ENCODE data around the gene MAPKBP1. TPM values are rescaled to one million over a fixed set of nuclear protein-coding genes. Genes with fewer than 3 reads are reported as not detected.
"Not testable (repeated sequence)": the region's sequence is repeated elsewhere in the genome, so short reads cannot be mapped to it uniquely, and the experiment has no call there.

The MAPKBP1 gene
- 13.1 TPM for polyA plus RNA-seq (ENCODE audit: insufficient read length)

DNA sequence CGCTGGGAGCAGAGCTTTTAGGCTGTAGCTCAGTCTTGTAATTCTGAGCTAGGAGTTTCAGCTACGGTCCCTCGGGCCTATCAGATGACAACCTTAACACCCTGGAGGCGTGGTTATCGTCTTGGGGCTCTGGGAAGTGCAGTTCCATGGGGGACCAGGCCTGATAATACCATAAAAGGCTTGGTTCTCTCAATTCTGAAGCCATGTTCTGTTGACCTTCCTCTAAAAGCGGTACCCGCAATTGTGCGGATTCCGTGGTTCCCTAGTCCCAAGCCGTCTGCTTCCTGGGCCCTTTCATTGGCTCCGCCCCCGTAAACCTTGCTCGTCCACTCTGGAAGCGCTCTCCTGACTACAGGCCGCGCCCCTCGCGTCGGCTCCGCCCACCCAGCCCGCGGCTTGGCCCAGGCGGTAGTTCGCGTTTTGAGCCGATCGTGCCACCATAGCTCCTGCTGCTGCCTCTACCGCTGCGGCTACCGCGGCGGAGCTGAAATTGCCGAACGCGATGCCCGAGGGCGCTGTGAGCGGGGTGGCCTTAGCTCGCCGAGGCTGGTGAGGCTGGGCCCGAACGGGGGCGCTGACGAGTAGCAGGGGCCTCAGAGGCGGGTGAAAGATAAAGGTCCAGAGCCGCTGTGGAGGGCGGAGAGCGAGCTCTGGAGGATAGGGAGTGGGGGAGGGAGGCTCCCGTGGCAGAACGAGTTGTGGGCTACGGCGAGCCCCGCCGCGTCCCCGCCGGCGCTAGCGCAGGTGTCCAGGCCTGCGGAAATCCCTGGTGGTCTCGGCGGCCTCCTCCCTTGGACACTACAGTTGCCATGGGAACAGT is at the start of gene MAPKBP1:
Gene MAPKBP1 (plus strand): TSS at position 423 of the 820 bp plus-strand sequence. CDS start 792 bp downstream, outside the sequence.
- peak; percentile 98 for DNase-seq

DNA sequence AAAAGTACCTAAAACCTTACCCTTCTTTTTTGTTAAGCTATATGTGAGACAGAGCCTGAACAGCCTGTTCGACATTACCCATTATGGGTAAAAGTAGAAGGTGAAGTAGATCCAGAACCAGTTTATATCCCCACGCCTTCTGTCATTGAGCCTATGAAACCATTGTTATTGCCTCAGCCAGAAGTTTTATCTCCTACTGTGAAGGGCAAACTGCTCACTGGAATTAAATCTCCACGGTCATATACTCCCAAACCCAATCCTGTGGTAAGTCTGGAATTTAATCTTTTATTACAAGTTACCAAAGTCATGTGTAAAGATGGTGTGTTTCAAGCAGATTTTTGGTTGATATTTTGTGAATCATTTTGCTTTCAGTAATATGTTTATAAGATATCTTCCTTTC is 47.1 kb upstream of the MAPKBP1 start:
- DNase-seq = no peak

- DNase-seq = not testable (repeated sequence)
Observed at GRCh38 chr15:41728061-41728460, 46.2 kb upstream of the MAPKBP1 start.

DNA sequence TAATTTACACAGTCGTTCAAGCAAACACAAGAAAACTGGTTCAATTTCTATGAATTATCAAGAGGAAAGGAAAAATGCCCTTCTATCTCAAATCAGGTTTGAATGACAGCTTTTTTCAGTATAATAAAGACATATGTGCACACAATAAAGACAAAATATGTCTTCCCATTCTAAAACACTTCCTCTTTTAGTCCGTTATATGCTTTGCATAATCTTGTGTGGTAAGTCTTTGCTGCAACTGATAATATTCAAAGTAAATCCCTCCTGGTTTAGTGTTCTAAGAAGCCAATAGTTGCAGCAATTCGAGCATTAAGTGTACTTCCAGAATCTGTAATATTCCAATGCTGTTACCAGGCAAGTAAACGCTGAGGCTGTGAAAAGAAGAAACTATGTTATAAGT is 43.7 kb upstream of the MAPKBP1 start:
- no peak for DNase-seq

DNA sequence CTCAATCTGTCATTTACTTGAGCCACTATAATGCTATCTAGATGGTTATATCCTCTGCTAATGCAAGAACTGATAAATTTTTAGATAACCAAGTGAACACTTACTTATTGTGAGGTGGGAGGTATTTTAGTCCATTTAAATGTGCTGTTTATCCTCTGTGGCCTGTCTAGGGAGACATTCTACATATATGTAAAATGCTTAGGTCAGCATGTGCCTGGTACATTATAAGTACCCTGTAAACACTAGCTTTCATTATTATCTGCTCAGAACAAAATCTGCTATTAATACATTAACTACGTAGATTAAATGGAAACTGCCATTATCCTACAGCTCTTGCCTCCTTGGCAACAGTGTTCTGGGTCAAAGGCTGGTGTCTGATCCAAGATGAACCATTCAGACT is 41.8 kb upstream of the MAPKBP1 start:
- no peak for DNase-seq

DNA sequence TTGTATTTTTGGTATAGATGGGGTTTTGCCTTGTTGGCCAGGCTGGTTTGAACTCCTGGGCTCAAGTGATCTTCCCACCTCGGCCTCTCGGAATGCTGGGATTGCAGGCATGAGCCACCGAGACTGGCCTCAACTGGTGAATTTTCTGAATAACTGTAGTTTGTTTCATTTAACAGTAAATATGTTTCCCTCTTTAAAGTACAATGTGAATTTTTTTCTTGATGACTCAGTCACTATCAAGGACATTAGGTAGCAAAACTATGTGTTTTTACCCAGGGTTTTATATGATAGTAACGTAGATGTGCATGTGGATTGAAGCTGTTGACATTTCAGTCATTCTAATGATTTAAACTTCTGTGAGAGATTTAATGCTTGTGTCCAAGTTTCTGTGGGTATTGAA is 40.2 kb upstream of the MAPKBP1 start:
- no peak for DNase-seq

DNA sequence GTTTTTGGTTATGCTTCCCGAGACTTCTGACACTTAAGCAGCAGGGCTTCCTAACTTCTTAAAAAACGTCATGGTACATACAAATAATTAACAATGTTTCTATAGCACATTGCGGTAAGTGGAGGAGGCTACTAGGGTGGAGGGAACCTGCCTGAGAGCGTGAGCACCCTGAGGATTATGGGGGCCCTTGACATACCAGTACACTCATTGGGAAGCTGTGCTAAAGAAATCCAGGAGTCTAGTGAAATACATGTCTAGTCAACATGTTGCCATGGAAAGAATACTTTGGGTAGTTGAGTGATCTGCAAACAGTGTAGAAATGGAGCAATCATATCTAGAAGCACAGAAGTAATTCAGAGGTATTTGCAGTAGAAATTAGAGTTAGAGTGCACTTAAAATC is 39.2 kb upstream of the MAPKBP1 start:
- DNase-seq = no peak

DNA sequence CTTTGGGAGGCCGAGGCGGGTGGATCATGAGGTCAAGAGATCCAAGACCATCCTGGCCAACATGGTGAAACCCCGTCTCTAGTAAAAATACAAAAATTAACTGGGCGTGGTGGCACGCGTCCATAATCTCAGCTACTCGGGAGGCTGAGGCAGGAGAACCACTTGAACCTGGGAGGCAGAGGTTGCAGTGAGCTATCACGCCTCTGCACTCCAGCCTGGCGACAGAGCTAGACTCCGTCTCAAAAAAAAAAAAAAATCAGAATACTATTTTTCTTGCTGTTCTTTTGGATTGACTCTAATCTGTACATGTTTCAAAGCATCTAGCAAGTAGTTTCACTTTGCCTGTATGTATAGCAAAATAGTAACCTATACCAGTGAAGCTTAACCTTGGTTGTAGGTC is 38.8 kb upstream of the MAPKBP1 start:
- DNase-seq = not testable (repeated sequence)

DNA sequence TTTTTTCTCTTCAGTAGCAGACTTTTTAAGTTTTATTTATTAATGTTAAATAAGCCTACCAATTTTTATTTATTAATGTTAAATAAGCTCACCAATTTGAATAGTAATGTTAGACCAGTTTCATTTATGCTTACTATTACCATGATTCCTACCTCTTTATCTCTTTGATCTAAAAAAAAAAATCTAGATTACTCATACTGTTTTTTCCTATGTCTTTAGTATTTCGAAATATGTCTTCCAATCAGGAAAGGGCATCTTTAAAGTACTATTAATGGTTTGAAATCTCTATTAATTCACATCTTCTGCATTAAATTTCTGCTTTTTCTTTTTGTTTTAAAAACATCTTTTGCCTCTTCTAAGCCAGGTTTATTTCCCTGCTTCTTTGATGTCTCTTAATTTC is 27.5 kb upstream of the MAPKBP1 start:
- no peak for DNase-seq

DNA sequence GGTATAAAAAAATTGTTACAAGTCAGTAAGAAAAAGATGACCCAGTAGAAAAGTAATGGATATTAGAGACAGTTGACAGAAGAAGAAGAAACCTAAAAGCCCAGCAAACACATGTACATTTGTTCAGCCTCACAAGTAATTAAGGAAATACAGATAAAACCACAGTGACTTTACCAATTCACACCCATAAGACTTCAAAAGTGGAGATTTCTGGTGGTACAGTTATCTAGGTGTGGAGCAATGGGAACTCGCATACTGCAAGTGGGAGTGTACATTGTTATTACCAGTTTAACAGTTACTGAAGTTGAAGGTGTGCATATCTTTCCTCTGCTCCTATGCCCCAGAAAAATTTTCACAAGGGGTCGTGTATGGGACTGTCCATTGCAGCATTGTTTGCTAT is 18.1 kb upstream of the MAPKBP1 start:
- DNase-seq = no peak

DNA sequence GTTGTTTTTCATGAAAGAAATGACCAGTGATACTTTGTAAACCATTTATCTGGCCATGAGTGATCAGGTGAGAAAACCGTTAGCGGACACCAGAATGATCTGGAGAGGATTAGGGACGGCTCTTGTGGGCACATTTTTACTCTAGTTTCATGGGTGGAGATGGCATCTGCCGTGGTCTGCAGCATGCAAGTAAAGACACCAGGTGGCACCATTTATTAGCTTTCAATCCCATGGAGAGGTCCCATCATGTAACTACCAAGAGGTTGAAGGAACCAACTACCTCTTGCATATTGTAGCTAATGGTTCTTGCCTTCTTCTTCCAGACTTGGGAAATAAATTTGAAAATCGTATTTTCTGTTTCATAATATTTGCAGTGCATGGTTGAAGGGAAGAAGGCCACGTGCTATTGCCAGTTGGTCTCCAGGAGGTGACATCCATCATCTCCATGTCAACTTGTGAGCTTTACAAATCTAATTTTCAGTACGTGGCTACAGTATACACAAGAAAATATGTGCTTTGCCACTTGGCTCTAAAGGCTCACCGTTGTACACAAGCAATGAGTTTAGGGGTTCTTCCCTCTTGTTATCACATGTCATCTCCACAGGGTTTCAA is 1.5 kb upstream of the MAPKBP1 start:
- DNase-seq = peak; percentile 34

- no peak for DNase-seq
Observed at GRCh38 chr15:41773332-41773728, 954 bp upstream of the MAPKBP1 start.

DNA sequence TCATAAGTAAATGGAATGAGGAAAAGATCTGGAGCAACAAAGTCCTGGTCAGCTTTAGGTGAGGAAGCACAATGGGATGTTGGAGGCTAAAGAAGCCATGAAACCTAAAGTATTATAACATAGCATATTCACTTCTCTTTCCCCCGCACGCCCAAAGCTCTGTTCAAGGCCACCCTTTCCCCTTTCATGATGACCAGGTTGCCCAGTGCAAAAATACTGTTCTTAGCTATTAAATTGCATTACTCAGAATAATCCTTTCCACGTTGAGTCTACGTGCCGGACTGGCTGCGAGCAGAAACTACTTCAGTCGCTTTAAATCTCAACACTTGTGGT is 589 bp upstream of the MAPKBP1 start:
- DNase-seq = no peak

DNA sequence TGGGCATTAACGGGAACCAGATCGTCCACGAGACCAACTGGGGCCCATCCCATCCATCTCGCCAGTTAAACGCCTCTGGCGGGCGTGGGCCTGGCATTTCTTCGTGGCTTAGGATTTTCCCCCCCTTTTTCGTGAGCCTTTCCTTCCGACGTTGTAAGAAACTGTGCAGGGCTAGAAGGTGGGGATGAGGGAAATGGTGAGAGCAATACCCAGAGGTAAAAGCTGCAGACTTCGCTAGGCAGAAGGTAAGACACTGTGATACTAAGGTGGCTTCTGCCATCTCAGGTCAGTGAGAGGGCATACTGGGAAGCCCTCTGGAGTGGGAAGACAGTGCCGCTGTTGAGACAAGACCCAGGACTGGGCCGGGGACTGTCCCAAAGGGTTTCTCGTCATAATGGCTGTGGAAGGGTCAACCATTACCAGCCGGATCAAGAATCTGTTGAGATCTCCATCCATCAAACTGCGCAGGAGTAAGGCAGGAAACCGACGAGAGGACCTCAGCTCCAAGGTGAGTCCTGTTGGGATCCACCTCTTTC is 666 bp downstream of the MAPKBP1 start:
- no peak for DNase-seq

DNA sequence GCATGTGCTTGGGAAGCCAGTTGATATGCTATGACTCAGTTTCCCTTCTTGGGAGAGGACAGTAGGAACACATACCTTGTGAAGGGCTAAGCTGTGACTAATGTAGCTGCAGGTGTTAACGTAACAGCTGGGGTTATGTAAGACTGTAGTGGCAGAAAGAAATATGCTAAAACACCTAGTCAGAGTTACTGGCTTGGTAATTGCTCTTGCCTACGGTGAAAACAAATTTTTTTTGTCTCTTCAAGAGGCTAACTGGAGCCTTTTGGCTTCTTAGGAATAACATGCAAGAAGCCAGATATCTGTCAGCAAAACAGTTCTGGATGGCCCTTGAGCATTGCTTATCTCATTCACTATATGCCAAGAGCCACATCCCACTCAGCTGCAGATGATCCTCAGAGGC is 1.4 kb downstream of the MAPKBP1 start:
- DNase-seq = no peak

GRCh38 chr15:41777421-41777973 is 3.2 kb downstream of the MAPKBP1 start:
- no peak for DNase-seq

- no peak for DNase-seq
Observed at GRCh38 chr15:41778521-41778920, 4.2 kb downstream of the MAPKBP1 start.

DNA sequence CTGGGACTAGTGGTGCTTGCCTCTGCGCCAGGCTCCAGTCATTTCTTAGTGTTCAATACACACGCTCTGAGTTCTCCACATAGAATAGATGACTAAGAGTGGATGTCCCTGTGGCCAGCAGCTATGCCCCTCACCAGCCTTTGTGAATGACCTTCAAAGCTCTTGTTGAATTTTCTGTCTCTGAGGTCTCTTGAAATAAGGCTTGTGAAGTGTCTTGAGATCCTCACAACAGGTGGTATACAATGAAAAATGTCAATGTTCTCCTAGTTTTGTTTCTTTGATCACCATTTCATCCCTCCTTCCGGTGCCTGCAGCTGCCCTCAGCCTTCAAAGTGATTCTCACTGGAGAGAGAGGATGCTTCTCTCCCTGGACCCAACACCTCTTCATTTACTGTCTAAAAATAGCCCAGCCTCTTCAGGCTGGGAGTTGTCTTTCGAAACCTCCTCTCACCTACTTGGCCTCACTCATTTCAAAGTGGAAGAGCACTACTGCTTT is 5.4 kb downstream of the MAPKBP1 start:
- no peak for DNase-seq

DNA sequence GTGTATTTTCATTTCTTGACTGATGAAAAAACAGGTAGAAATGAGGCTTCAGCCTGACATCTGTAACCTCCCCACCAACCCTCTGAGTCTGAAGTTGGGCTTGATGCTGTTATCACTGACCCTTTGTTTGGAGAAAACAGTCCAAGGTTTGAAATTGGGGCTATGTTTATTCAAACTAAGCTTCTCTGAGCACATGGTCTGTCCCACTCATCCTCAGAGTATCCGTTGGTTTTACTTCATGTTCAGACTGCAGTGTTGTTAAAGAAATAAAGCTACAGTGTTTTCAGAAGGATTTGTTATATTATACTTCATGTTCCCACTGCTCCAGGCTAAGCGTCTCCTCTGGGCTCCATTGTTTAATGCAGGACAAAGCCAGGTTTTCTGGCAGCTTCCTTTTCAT is 6.0 kb downstream of the MAPKBP1 start:
- DNase-seq = no peak

DNA sequence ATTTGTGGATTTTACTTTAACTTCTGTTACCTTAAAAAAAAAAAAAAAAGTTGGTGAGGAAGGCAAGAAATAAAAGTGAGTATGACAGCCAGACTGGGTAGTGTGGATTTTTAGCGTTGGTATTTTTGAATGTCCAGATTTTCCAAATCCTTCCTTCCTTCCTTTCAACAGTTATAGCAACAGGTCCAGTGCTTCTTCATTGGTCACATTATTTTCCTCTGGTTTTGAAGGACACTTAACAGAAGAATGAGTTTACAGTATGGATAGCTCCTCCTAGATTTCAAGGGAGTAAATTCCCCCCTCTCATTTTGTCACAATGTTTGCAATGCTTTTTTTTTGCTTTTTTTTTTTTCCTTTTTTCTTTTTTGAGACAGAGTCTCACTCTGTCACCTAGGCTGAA is 6.4 kb downstream of the MAPKBP1 start:
- DNase-seq = no peak

GRCh38 chr15:41782371-41783282 is 8.3 kb downstream of the MAPKBP1 start:
- no peak for DNase-seq

DNA sequence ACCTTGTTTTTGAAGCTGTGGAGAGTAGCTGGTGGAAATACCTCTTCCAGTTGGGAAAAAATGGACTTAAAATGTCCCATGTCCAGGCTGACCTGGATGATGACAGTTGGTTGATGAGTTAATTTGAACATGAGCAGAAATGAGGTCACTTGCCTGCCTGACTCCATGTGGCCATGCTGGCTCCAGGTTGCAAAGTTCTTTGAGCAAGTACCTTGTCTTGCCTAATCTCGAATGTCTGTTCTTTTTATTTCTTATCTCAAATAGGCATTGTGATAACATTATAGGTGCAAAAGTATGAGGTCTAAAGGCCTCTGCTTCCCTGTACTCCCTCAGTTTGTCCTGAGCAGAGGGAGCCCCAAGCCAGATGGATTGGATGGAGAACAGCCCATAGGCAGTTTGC is 9.0 kb downstream of the MAPKBP1 start:
- no peak for DNase-seq

DNA sequence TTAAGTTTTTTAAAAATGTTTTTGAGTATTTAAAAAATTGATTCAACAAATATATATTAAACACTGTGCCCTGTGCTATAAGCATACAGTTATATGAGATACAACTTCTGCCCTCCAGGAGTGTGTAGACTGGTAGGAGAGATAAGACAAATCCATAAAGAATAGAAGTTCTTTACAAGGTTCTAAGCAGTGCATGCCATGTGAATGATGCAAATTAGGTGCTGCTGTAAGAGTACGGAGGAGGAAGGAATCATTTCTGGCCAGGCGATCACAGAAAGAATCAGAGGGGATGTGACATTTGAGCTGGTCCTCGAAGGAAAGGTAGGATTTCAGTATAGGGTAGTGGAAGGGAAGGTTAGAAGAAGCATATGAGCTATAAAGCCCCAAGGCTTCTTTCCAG is 14.0 kb downstream of the MAPKBP1 start:
- no peak for DNase-seq

Data from hindlimb muscle (tissue), 1 donor.